GM18909 (cell line): ENCODE measurements around the gene RUVBL2.
"Not testable (repeated sequence)": the region's sequence is repeated elsewhere in the genome, so short reads cannot be mapped to it uniquely, and the experiment has no call there.

ENCODE experiments used
- ATAC-seq: cut with Tn5 transposase; IDR thresholded peaks from one replicate; pipeline ENCODE4 v1.9.1; 2021; ENCODE audit warnings: mild to moderate bottlenecking; ENCODE audit not compliant: unreplicated experiment, poor library complexity

The RUVBL2 gene

DNA sequence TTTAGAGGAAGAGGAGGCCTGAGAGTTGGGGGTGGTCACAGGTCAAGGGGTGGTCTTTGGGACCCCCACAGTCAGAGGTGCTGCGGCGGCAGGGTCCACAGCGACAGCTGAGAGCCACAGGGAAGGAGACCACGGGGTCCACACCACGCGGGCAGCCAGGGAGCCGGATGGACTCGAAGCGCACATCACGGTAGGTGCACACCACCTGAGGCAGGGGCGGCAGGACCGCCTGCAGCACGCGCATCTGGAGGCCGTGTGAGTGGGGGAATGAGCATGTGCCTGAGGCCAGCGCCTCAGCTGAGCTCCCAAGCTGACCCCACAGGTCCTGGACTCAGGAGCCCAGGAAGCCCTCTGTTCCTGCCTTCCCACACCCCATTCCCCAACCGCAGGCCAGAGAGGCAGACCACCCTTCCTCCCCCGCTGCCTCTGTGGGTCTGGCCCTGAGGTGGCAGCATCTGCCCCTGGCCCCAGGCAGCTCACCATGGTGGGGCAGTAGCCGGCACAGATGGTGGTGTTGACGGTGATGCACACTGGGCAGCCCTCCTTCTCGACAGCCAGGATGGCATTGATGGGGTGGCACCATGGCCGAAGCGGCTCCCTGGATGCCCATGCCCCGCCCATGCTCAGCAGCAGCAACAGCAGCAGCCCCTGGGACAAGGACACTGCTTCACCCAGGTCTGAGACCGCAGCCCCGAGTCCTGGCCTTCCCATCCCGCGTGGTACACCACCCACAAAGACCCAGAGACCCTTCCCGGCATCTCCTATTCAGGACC, 22.6 kb downstream of the RUVBL2 start:
- ATAC-seq, result no peak

DNA sequence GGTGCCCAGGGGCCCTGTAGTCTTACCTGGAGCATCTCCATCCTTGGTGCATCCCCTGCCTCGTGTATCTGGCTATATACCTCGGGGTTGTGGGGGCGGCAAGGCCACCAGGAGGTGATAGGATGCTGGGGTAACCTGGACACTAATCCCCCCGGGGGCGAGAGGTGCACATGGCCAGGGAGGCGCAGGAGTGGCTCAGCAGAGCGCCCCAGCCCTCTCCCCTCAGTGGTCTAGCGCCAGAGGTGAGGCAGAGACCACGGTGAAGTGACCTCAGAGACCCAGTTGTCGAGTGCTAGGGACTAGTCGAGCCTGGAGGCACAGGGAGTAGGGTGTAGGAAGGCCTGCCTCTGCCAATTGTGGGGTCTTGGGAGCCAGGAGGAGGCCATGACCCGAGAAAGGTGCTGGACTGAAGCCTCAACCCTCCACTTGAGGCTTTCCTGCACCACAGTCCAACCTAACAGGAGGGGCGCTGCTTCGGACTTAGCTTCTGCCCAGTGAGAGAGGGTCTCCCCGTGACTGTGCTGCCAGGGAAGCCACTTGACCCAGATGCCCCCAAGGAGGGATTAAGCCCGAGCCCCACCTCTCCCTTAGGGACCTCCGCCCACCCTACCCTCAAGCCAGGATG, 23.5 kb downstream of the RUVBL2 start, which contains the start of gene LHB:
Gene LHB, minus strand, starts transcription at position 51 of the 625 bp plus-strand sequence. Its CDS starts 10 bp downstream, at position 41.
- ATAC-seq, result no peak

GRCh38 chr19:49017666-49018351, 24.1 kb downstream of the RUVBL2 start:
- ATAC-seq, result no peak

- not testable (repeated sequence) for ATAC-seq
Measured at GRCh38 chr19:49018388-49019241, 24.9 kb downstream of the RUVBL2 start.

DNA sequence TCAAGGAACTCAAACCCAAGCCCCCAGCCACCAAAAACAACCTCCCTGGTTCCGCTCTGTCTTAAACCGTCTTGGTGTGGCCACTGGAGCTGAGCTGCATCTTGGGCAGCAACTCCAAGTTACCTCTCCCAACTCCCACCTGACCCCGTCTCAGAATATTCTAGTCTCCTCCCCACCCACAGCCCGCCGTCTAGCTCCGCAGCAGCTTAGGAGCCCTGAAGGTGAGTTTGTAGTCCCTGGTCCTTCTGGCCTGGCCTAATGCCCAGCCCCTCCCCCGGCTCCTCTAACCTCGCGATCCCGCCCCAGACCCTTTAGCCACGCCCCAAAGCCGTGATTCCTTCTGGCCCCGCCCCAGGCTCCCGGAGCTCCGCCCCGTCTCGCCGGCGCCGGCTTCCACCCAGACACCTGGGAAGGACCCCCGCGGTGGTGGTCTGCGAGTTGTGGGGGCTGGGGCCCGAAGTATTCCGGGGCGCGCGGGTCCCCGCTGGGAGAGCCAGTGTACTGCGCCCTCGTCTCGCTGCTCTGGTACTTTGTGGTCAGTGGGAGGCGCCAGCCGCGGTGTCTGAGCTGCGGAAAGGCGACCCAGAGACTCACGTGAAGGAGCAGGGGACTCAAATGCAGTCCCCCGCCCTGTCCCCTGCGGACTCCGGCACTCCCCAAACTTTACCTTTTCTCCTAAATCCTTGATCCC, 25.7 kb downstream of the RUVBL2 start:
- ATAC-seq, result no peak

GRCh38 chr19:49020342-49020741, 26.7 kb downstream of the RUVBL2 start:
- no peak for ATAC-seq

- ATAC-seq, result no peak
Measured at GRCh38 chr19:49020931-49021895, 27.5 kb downstream of the RUVBL2 start.

DNA sequence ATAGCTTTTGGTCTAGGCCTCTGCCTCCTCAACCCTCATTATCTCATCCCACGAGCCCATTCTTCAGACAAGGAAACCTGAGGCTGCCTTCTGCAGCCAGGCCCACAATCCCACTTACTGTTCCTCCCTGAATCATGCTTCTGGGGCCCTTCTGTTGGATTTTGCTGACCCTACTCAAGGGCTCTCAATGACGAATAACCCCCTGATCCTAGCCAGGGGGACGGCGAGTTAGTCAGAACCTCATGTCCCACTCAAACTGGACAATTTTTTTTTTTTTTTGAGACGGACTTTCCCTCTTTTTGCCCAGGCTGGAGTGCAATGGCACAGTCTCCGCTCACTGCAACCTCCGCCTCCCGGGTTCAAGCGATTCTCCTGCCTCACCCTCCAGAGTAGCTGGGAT, 28.4 kb downstream of the RUVBL2 start:
- ATAC-seq, result no peak

GRCh38 chr19:49024233-49024632, 30.5 kb downstream of the RUVBL2 start, which contains the start of gene CGB3:
TSS of gene CGB3 (minus strand) at chr19:49024333. CDS start at chr19:49023971, 362 bp downstream.
- not testable (repeated sequence) for ATAC-seq

DNA sequence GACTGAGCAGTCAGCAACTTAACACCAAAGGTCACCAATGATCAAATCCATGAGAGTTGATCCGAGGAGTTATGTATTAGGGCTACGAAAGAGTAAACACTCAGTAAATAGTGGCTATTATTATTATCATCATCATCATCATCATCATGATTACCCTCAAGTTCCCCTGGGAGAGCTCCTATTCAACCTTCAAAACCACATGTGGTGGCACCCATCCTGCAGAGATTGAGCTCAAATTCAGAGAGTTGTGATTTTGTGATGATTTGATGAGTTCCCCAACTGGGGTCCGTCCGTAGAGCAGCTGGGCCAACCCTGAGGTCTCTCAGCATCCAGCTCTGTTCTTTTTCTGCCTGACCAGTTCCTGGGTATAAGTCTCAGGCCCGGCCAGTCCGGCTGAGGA, 31.4 kb downstream of the RUVBL2 start:
- not testable (repeated sequence) for ATAC-seq

DNA sequence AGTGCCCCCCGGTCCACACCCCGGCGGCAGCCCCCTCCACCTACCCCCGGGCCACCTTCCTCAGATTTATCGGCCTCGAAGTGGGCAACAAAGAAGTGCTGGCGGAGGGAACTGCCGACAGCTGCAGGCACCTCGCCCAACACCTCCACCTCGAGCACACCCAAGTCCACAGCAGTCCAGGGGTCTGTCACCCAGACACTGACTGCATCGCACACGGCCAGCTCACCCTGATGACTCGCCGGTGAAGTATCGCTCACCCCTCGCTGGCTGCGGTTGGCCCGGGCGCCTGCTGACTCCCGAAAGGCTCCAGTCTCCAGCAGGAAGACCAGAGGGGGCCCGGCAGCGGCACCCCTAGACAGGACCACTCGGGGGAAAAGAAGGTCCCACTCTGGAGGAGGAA, 31.9 kb downstream of the RUVBL2 start:
- ATAC-seq, result not testable (repeated sequence)

- ATAC-seq, result not testable (repeated sequence)
Measured at GRCh38 chr19:49028686-49029085, 35.0 kb downstream of the RUVBL2 start.

GRCh38 chr19:49029749-49030148, 36.1 kb downstream of the RUVBL2 start:
- ATAC-seq, result not testable (repeated sequence)

DNA sequence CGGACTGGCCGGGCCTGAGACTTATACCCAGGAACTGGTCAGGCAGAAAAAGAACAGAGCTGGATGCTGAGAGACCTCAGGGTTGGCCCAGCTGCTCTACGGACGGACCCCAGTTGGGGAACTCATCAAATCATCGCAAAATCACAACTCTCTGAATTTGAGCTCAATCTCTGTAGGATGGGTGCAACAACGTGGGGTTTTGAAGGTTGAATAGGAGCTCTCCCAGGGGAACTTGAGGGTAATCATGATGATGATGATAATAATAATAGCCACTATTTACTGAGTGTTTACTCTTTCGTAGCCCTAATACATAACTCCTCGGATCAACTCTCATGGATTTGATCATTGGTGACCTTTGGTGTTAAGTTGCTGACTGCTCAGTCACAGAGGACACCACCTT, 36.6 kb downstream of the RUVBL2 start:
- not testable (repeated sequence) for ATAC-seq

DNA sequence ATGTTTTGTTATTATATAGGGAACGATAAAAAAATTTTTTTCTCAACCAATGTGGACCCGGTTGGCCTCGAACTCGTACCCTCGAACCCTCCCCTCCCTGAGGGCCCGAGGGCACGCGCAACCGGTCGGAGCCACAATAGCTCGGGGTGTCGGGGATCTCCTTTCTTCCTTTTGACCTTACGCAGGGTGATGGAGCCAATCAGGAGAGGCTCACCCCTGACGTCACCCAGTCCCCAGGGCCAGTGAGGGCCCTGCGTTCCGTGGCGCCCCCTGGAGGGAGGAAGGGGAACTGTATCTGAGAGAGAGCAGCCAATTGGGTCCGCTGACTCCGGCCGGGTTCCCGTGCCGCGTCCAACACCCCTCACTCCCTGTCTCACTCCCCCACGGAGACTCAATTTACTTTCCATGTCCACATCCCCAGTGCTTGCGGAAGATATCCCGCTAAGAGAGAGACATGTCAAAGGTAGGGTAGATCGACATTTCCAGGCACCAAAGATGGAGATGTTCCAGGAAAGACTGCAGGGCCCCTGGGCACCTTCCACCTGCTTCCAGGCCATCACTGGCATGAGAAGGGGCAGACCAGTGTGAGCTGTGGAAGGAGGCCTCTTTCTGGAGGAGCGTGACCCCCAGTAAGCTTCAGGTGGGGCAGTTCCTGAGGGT, 38.1 kb downstream of the RUVBL2 start, which contains the start of gene CGB2:
Gene CGB2, plus strand, starts transcription at position 249 of the 660 bp plus-strand sequence. Its CDS starts 206 bp downstream, at position 455.
- not testable (repeated sequence) for ATAC-seq

GRCh38 chr19:49036815-49037214, 43.1 kb downstream of the RUVBL2 start, which contains the start of gene CGB1:
TSS of gene CGB1 (minus strand) at chr19:49036895. CDS start at chr19:49036711, 184 bp downstream.
- ATAC-seq, result not testable (repeated sequence)

DNA sequence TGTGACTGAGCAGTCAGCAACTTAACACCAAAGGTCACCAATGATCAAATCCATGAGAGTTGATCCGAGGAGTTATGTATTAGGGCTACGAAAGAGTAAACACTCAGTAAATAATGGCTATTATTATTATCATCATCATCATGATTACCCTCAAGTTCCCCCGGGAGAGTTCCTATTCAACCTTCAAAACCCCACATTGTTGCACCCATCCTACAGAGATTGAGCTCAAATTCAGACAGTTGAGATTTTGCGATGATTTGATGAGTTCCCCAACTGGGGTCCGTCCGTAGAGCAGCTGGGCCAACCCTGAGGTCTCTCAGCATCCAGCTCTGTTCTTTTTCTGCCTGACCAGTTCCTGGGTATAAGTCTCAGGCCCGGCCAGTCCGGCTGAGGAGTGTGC, 44.4 kb downstream of the RUVBL2 start:
- not testable (repeated sequence) for ATAC-seq
